ENCODE measurements around the gene RNF182. TPM values are rescaled to one million over a fixed set of nuclear protein-coding genes. Genes with fewer than 3 reads are reported as not detected.

Gene RNF182
- total and polyA plus RNA-seq, 9 of the 15 experiments (the other 6 are each of a cell fraction or from before 2014, with no cell fraction given), result 12.8 to 22.8 (median 17.5) TPM

DNA sequence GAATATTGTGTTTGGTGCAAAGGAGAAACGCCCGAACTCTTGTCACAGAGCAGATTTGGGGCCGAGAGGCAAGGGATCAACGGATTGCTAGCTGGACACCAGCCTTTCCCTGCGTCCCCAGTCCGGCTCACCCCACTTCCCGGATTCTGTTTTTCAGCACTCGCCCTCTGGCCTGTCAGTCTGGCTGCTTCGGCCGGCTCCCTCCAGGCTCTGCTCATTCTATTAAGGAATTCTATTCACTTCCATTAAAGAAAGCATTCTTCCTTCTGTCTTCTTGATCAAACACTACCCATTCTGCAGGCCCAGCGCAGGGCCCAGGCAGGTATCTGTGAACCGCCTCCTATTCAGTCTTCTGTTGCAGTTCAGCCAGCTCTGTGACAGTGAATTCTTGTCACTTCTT, 91.7 kb downstream of the RNF182 start:
- ChIA-PET CTCF (ENCODE audit: low intra/inter-chr PET ratio) (no interaction called here), POLR2A (no interaction called here)
- no peaks in the 10 kb centered on the region for H3K27me3 ChIP-seq (ENCODE audit: control insufficient read depth in 2 of 2, insufficient read depth in 2 of 2, low read length in 2 of 2)
- no peaks in the 10 kb centered on the region for H4K20me1 ChIP-seq (replicated peaks; ENCODE audit: control insufficient read depth, insufficient read depth, low read length)
- H2AFZ ChIP-seq (ENCODE audit: low read depth, low read length), result peak overlapping the region; percentile 21; the same call in 1 of the 2 replicates
- DNase-seq (ENCODE audit: extremely low read depth in 1 of 4, low spot score in 3 of 4) (no peak), FAIRE-seq (no peak), ATAC-seq (no peak)
- H3K36me3 ChIP-seq (ENCODE audit: control insufficient read depth, insufficient read depth, low read length), result no peaks in the 10 kb centered on the region
- WGBS (ENCODE audit: insufficient coverage, low coverage, missing lambda C conversion rate), result 75% methylated on average over 12 of the region's 12 CpGs
- H3K4me1 ChIP-seq (replicated peaks in 1 of 2; ENCODE audit: control insufficient read depth in 2 of 2, insufficient read depth in 2 of 2, low read length in 2 of 2), result peaks cover 0 to 12% of the 10 kb centered on the region in 2 experiments; a peak in 3 of 5 replicates
- BruUV-seq (replicated peaks), result no TSS peak
- H3K9ac ChIP-seq (ENCODE audit: insufficient read depth in 1 of 2, low read depth in 2 of 2, low read length in 2 of 2), result peak overlapping the region in 1 of 2 experiments; percentile 50; a peak in 2 of 4 replicates
- no peaks in the 10 kb centered on the region for H3K9me1 ChIP-seq (ENCODE audit: control insufficient read depth, insufficient read depth, low read length)
- H3K27ac ChIP-seq (ENCODE audit: extremely low read depth, low read depth, low read length), result no peak overlapping the region
- H3K9me3 ChIP-seq (replicated peaks; ENCODE audit: control insufficient read depth, insufficient read depth, low read depth, low read length), result no peaks in the 10 kb centered on the region
- no peaks in the 10 kb centered on the region for H3K79me2 ChIP-seq (ENCODE audit: control insufficient read depth, insufficient read depth, low read length)
- in situ Hi-C loops (cut with MboI), result no loop called here
- intact Hi-C loops (cut with micrococcal nuclease), result no loop called here
- H3K4me2 ChIP-seq (ENCODE audit: insufficient read depth, low read length), result no peak overlapping the region
- H3K4me3 ChIP-seq, result no peak overlapping the region
- TF ChIP-seq ARNT (IDR thresholded peaks at IDR 0.05) (no peak), ZHX1 (conservative IDR thresholded peaks at IDR 0.05; ENCODE audit: low read length) (no peak), SLC30A9 (CRISPR knock-in tag; IDR thresholded peaks at IDR 0.05) (no peak), RBFOX2 (IDR thresholded peaks at IDR 0.05; ENCODE audit: low read depth, low read length) (no peak), KLF13 (tag; IDR thresholded peaks at IDR 0.05; ENCODE audit: borderline replicate concordance, low read depth) (no peak), HDAC2 (IDR thresholded peaks at IDR 0.05) (no peak), ELF2 (CRISPR knock-in tag; IDR thresholded peaks at IDR 0.05) (no peak), CGGBP1 (CRISPR knock-in tag; IDR thresholded peaks at IDR 0.05) (no peak), MAZ (CRISPR knock-in tag; conservative IDR thresholded peaks at IDR 0.05 in 1 of 2, IDR thresholded peaks at IDR 0.05 in 1 of 2) (no peak), RBM25 (IDR thresholded peaks at IDR 0.05; ENCODE audit: low read depth, low read length, severe bottlenecking) (no peak), PURB (CRISPR knock-in tag; IDR thresholded peaks at IDR 0.05; ENCODE audit: low read depth) (no peak), CXXC5 (CRISPR knock-in tag; IDR thresholded peaks at IDR 0.05) (no peak), NELFE (IDR thresholded peaks at IDR 0.05; ENCODE audit: insufficient read depth, insufficient read length) (no peak), ID3 (CRISPR knock-in tag; IDR thresholded peaks at IDR 0.05) (no peak), ID3 (tag; IDR thresholded peaks at IDR 0.05) (no peak)
- TF ChIP-seq, protein P1, sequence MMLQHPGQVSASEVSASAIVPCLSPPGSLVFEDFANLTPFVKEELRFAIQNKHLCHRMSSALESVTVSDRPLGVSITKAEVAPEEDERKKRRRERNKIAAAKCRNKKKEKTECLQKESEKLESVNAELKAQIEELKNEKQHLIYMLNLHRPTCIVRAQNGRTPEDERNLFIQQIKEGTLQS (IDR thresholded peaks at IDR 0.05), result no peak
- TF ChIP-seq, protein P1 (CRISPR knock-in tag; conservative IDR thresholded peaks at IDR 0.05), result no peak
- TF ChIP-seq, protein P2, sequence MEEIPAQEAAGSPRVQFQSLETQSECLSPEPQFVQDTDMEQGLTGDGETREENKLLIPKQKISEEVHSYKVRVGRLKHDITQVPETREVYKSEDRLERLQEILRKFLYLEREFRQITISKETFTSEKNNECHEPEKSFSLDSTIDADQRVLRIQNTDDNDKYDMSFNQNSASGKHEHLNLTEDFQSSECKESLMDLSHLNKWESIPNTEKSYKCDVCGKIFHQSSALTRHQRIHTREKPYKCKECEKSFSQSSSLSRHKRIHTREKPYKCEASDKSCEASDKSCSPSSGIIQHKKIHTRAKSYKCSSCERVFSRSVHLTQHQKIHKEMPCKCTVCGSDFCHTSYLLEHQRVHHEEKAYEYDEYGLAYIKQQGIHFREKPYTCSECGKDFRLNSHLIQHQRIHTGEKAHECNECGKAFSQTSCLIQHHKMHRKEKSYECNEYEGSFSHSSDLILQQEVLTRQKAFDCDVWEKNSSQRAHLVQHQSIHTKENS (CRISPR knock-in tag; IDR thresholded peaks at IDR 0.05), result no peak
